ENCODE measurements around the gene TIFAB.

Gene TIFAB

DNA sequence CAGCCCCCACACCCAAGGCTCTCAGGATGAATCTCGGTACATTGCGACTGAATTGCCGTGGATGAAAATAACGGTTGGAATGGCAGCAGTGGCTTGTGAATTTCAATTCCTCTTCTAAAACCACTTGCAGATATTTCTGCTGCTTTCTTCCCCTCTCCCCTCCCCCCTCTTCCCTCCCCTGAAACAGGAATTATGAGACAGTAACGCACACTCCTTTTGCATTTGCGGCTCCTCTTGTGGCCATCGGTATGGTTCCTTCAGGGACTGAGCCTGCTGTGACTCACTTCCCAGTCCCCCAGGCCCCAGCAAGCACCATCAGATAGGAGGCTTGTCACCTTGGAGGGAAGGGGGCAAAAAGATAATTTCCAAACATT is 14.7 kb downstream of the TIFAB start:
- DNase-seq, result no peak
- no peak overlapping the region for H2BK15ac ChIP-seq (ENCODE audit: low read depth, poor library complexity, severe bottlenecking)
- H3K4ac ChIP-seq (ENCODE audit: low read depth in 1 of 2, low read length in 2 of 2), result no peak overlapping the region
- no peak overlapping the region for H4K91ac ChIP-seq (ENCODE audit: low read length)
- H3K14ac ChIP-seq (ENCODE audit: low read length in 2 of 2), result no peak overlapping the region
- H3K9ac ChIP-seq (ENCODE audit: low read length), result peak overlapping the region; percentile 70
- H3K27me3 ChIP-seq (ENCODE audit: control insufficient read depth in 1 of 2, insufficient read depth in 1 of 2, low read length in 2 of 2), result peaks cover 0 to 22% of the 10 kb centered on the region in 2 experiments
- no peak overlapping the region for H4K8ac ChIP-seq (ENCODE audit: low read length)
- 66% methylated on average over 7 of the region's 7 CpGs for WGBS
- no peak overlapping the region for H2BK120ac ChIP-seq (ENCODE audit: low read depth, low read length)
- H3K4me1 ChIP-seq (ENCODE audit: control insufficient read depth, insufficient read depth, low read depth, low read length), result peaks cover 27% of the 10 kb centered on the region
- no peak overlapping the region for H2AK5ac ChIP-seq (ENCODE audit: low read length, severe bottlenecking)
- H3K79me1 ChIP-seq (replicated peaks; ENCODE audit: low read length, poor library complexity, severe bottlenecking), result no peaks in the 10 kb centered on the region
- H3K36me3 ChIP-seq (ENCODE audit: control insufficient read depth in 1 of 2, insufficient read depth in 2 of 2, low read depth in 1 of 2, low read length in 2 of 2), result no peaks in the 10 kb centered on the region
- no peak overlapping the region for H3K23ac ChIP-seq (ENCODE audit: low read length in 2 of 2)
- H3K4me3 ChIP-seq (ENCODE audit: insufficient read depth in 1 of 2, low read depth in 1 of 2, low read length in 2 of 2), result peak overlapping the region in 1 of 2 experiments; percentile 28
- H3K9me3 ChIP-seq (ENCODE audit: control insufficient read depth, low read length), result no peaks in the 10 kb centered on the region
- no peak overlapping the region for H2BK12ac ChIP-seq (ENCODE audit: low read length in 2 of 2)
- no peak overlapping the region for H3K18ac ChIP-seq (ENCODE audit: low read depth in 1 of 2, low read length in 2 of 2)
- no peak overlapping the region for H3K27ac ChIP-seq (ENCODE audit: low read length, poor library complexity, severe bottlenecking)
- no peak overlapping the region for H2BK5ac ChIP-seq (ENCODE audit: low read depth, low read length, poor library complexity, severe bottlenecking)
- H3K4me2 ChIP-seq (ENCODE audit: low read length, poor library complexity, severe bottlenecking), result no peak overlapping the region
- no peak overlapping the region for H2AFZ ChIP-seq (ENCODE audit: low read depth, low read length)

DNA sequence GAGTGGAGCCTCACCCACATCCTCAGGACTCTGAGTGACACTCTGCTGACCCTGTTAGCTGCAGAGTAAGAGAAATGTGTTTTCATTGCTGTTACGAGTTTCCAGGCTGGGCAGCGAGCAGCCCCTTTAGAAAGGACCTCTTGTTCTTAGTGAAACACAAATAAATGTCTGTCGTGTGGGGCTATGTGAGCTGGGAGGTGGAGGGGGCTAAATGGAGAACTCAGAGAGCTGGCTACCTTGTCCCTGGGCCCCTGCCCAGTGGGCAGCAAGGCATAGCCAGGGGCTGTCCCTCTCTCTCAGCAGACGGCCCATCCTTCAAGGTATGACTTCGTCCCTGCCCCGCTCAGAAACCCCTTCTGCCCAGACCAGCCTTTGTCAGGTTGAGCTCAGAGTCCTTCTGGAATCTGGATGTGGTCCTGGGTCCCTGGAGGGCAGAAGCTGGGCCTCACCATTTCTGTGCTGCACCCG is 15.2 kb downstream of the TIFAB start:
- H2BK5ac ChIP-seq (ENCODE audit: low read depth, low read length, poor library complexity, severe bottlenecking), result no peak overlapping the region
- no peak overlapping the region for H3K23ac ChIP-seq (ENCODE audit: low read length in 2 of 2)
- H2AK5ac ChIP-seq (ENCODE audit: low read length, severe bottlenecking), result no peak overlapping the region

GRCh38 chr5:135435467-135436330 is 16.5 kb downstream of the TIFAB start:
- no peak overlapping the region for H3K27ac ChIP-seq (ENCODE audit: low read length, poor library complexity, severe bottlenecking)
- H3K9me3 ChIP-seq (ENCODE audit: control insufficient read depth, low read length), result no peaks in the 10 kb centered on the region
- no peaks in the 10 kb centered on the region for H3K36me3 ChIP-seq (ENCODE audit: control insufficient read depth in 1 of 2, insufficient read depth in 2 of 2, low read depth in 1 of 2, low read length in 2 of 2)
- no peak overlapping the region for H3K4me2 ChIP-seq (ENCODE audit: low read length, poor library complexity, severe bottlenecking)
- no peak overlapping the region for H3K4ac ChIP-seq (ENCODE audit: low read depth in 1 of 2, low read length in 2 of 2)
- no peak overlapping the region for H2BK5ac ChIP-seq (ENCODE audit: low read depth, low read length, poor library complexity, severe bottlenecking)
- no peaks in the 10 kb centered on the region for H3K79me1 ChIP-seq (replicated peaks; ENCODE audit: low read length, poor library complexity, severe bottlenecking)
- H2BK12ac ChIP-seq (ENCODE audit: low read length in 2 of 2), result no peak overlapping the region
- no peak overlapping the region for H2BK120ac ChIP-seq (ENCODE audit: low read depth, low read length)
- H2BK15ac ChIP-seq (ENCODE audit: low read depth, poor library complexity, severe bottlenecking), result no peak overlapping the region
- H3K18ac ChIP-seq (ENCODE audit: low read depth in 1 of 2, low read length in 2 of 2), result no peak overlapping the region
- no peak overlapping the region for H4K8ac ChIP-seq (ENCODE audit: low read length)
- no peak for DNase-seq
- no peak overlapping the region for H2AFZ ChIP-seq (ENCODE audit: low read depth, low read length)
- WGBS, result 93% methylated on average over 9 of the region's 9 CpGs
- no peak overlapping the region for H4K91ac ChIP-seq (ENCODE audit: low read length)
- no peak overlapping the region for H3K9ac ChIP-seq (ENCODE audit: low read length)
- no peak overlapping the region for H3K23ac ChIP-seq (ENCODE audit: low read length in 2 of 2)
- H3K27me3 ChIP-seq (ENCODE audit: control insufficient read depth in 1 of 2, insufficient read depth in 1 of 2, low read length in 2 of 2), result peaks cover 0 to 20% of the 10 kb centered on the region in 2 experiments
- no peak overlapping the region for H3K4me3 ChIP-seq (ENCODE audit: insufficient read depth in 1 of 2, low read depth in 1 of 2, low read length in 2 of 2)
- H3K4me1 ChIP-seq (ENCODE audit: control insufficient read depth, insufficient read depth, low read depth, low read length), result peaks cover 27% of the 10 kb centered on the region
- no peak overlapping the region for H2AK5ac ChIP-seq (ENCODE audit: low read length, severe bottlenecking)
- no peak overlapping the region for H3K14ac ChIP-seq (ENCODE audit: low read length in 2 of 2)

More for the DNA sequence above, 15.2 kb downstream of the TIFAB start:
- no peak overlapping the region for H2BK120ac ChIP-seq (ENCODE audit: low read depth, low read length)
- H3K9me3 ChIP-seq (ENCODE audit: control insufficient read depth, low read length), result no peaks in the 10 kb centered on the region
- no peak overlapping the region for H3K14ac ChIP-seq (ENCODE audit: low read length in 2 of 2)
- no peak overlapping the region for H3K9ac ChIP-seq (ENCODE audit: low read length)
- H2BK15ac ChIP-seq (ENCODE audit: low read depth, poor library complexity, severe bottlenecking), result no peak overlapping the region
- no peak overlapping the region for H2AFZ ChIP-seq (ENCODE audit: low read depth, low read length)
- no peak overlapping the region for H3K4me3 ChIP-seq (ENCODE audit: insufficient read depth in 1 of 2, low read depth in 1 of 2, low read length in 2 of 2)
- H3K36me3 ChIP-seq (ENCODE audit: control insufficient read depth in 1 of 2, insufficient read depth in 2 of 2, low read depth in 1 of 2, low read length in 2 of 2), result no peaks in the 10 kb centered on the region
- DNase-seq, result no peak
- no peak overlapping the region for H3K4ac ChIP-seq (ENCODE audit: low read depth in 1 of 2, low read length in 2 of 2)
- H3K4me1 ChIP-seq (ENCODE audit: control insufficient read depth, insufficient read depth, low read depth, low read length), result peaks cover 27% of the 10 kb centered on the region
- no peak overlapping the region for H3K4me2 ChIP-seq (ENCODE audit: low read length, poor library complexity, severe bottlenecking)
- H4K8ac ChIP-seq (ENCODE audit: low read length), result no peak overlapping the region
- no peak overlapping the region for H4K91ac ChIP-seq (ENCODE audit: low read length)
- H2BK12ac ChIP-seq (ENCODE audit: low read length in 2 of 2), result no peak overlapping the region
- WGBS, result 70% methylated on average over 7 of the region's 7 CpGs
- no peaks in the 10 kb centered on the region for H3K79me1 ChIP-seq (replicated peaks; ENCODE audit: low read length, poor library complexity, severe bottlenecking)
- H3K27me3 ChIP-seq (ENCODE audit: control insufficient read depth in 1 of 2, insufficient read depth in 1 of 2, low read length in 2 of 2), result peaks cover 0 to 20% of the 10 kb centered on the region in 2 experiments
- no peak overlapping the region for H3K18ac ChIP-seq (ENCODE audit: low read depth in 1 of 2, low read length in 2 of 2)
- H3K27ac ChIP-seq (ENCODE audit: low read length, poor library complexity, severe bottlenecking), result no peak overlapping the region

DNA sequence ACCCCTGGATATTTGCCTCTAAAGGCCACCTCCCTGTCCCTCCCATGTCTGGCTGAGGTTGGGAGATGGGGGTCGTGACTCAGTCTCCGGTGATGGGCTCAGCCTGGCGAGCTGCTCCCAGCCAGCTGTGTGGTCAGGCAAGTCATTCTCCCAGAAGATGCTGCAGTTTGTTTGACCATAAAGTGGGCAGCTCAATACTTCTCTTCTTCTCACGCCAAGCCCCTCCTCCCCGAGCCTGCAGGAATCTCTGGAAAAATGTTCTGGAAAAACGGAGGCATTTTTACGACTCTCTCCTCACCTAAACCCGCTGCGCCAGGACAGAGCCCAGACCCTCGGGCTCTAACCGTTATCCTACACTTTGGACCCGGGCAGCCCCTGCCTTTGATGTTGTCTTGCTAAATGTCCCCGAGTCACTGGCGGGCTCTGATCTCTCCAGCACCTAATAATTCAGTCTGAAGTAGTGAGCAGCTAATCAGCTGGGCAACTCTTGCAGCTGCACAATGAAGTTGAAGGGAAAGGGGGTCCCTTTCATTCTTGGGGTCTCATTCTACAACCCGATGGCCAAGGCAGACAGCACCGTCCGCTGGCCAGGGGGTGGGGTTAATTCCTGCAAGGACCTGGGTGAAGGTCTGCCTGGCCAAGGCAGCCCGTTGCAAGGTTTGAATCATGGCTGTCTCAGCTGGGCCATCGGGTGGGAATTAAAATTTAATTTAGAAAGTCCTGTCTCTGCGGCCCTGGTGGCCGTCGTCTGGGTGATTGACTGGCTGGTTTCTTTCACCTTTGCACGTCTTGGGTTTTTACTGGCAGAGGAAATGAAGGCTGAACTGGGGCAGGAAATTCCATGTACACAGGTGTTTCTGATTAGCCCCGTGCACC is 17.3 kb downstream of the TIFAB start:
- Histone ChIP-seq H2AFZ (ENCODE audit: low read depth, low read length) (no peak overlapping the region), H3K36me3 (ENCODE audit: control insufficient read depth in 1 of 2, insufficient read depth in 2 of 2, low read depth in 1 of 2, low read length in 2 of 2) (no peaks in the 10 kb centered on the region), H3K9me3 (ENCODE audit: control insufficient read depth, low read length) (no peaks in the 10 kb centered on the region), H2AK5ac (ENCODE audit: low read length, severe bottlenecking) (no peak overlapping the region), H3K23ac (ENCODE audit: low read length in 2 of 2) (no peak overlapping the region), H3K18ac (ENCODE audit: low read depth in 1 of 2, low read length in 2 of 2) (no peak overlapping the region), H3K14ac (ENCODE audit: low read length in 2 of 2) (no peak overlapping the region), H3K4me1 (ENCODE audit: control insufficient read depth, insufficient read depth, low read depth, low read length) (peaks cover 27% of the 10 kb centered on the region), H3K4me3 (ENCODE audit: insufficient read depth in 1 of 2, low read depth in 1 of 2, low read length in 2 of 2) (no peak overlapping the region), H3K9ac (ENCODE audit: low read length) (peak overlapping the region; percentile 51), H3K27ac (ENCODE audit: low read length, poor library complexity, severe bottlenecking) (no peak overlapping the region), H2BK15ac (ENCODE audit: low read depth, poor library complexity, severe bottlenecking) (no peak overlapping the region), H2BK12ac (ENCODE audit: low read length in 2 of 2) (no peak overlapping the region), H4K91ac (ENCODE audit: low read length) (no peak overlapping the region), H3K4ac (ENCODE audit: low read depth in 1 of 2, low read length in 2 of 2) (no peak overlapping the region), H3K4me2 (ENCODE audit: low read length, poor library complexity, severe bottlenecking) (no peak overlapping the region), H3K27me3 (ENCODE audit: control insufficient read depth in 1 of 2, insufficient read depth in 1 of 2, low read length in 2 of 2) (peaks cover 0 to 26% of the 10 kb centered on the region in 2 experiments), H2BK5ac (ENCODE audit: low read depth, low read length, poor library complexity, severe bottlenecking) (no peak overlapping the region), H3K79me1 (replicated peaks; ENCODE audit: low read length, poor library complexity, severe bottlenecking) (no peaks in the 10 kb centered on the region), H2BK120ac (ENCODE audit: low read depth, low read length) (no peak overlapping the region), H4K8ac (ENCODE audit: low read length) (no peak overlapping the region)
- WGBS, result 74% methylated on average over 24 of the region's 24 CpGs
- no peak for DNase-seq
